Urinary bladder (tissue), 4 donors: ENCODE data around the gene IER5. TPM values are rescaled to one million over a fixed set of nuclear protein-coding genes. Genes with fewer than 3 reads are reported as not detected.

ENCODE experiments used
- DNase-seq: peaks from one replicate; pipeline ENCODE4 v3.0.0-alpha.2; 2015; ENCODE audit errors: extremely low spot score
- H3K27ac ChIP-seq: one replicate; pipeline ENCODE4 v1.5.1; 2013; ENCODE audit warnings: low read depth, mild to moderate bottlenecking, moderate library complexity
- H3K36me3 ChIP-seq: one replicate; pipeline ENCODE4 v1.6.1; 2013; ENCODE audit warnings: mild to moderate bottlenecking, moderate library complexity; ENCODE audit not compliant: insufficient read depth
- H3K4me1 ChIP-seq: one replicate; pipeline ENCODE4 v1.6.1; 2013; ENCODE audit warnings: mild to moderate bottlenecking, moderate library complexity; ENCODE audit not compliant: insufficient read depth
- H3K4me3 ChIP-seq: one replicate; pipeline ENCODE4 v1.5.1; 2013; ENCODE audit warnings: low read depth, low read length
- WGBS: extraction: QIAGEN DNeasy Blood & Tissue Kit; methylation state at CpG from one replicate; pipeline ENCODE4 v1.1.7; 2013; 5-methylcytosine and 5-hydroxymethylcytosine counted together
- polyA plus RNA-seq: library from polyadenylated mRNA; stranded (reverse); fragments of 200-250 nt; gene quantifications from one replicate; pipeline ENCODE4 v1.2.3, GENCODE V29; 2013
- total RNA-seq: library from RNA; depleted of rRNA; stranded (reverse); fragments of >200 nt; gene quantifications from one replicate; pipeline ENCODE4 v1.2.3, GENCODE V29; 2014
- donor health status: healthy with polysubstance abuse.
- donor health status: healthy.

The IER5 gene
- total and polyA plus RNA-seq, 2 donors, result 9.0 to 12.7 TPM

DNA sequence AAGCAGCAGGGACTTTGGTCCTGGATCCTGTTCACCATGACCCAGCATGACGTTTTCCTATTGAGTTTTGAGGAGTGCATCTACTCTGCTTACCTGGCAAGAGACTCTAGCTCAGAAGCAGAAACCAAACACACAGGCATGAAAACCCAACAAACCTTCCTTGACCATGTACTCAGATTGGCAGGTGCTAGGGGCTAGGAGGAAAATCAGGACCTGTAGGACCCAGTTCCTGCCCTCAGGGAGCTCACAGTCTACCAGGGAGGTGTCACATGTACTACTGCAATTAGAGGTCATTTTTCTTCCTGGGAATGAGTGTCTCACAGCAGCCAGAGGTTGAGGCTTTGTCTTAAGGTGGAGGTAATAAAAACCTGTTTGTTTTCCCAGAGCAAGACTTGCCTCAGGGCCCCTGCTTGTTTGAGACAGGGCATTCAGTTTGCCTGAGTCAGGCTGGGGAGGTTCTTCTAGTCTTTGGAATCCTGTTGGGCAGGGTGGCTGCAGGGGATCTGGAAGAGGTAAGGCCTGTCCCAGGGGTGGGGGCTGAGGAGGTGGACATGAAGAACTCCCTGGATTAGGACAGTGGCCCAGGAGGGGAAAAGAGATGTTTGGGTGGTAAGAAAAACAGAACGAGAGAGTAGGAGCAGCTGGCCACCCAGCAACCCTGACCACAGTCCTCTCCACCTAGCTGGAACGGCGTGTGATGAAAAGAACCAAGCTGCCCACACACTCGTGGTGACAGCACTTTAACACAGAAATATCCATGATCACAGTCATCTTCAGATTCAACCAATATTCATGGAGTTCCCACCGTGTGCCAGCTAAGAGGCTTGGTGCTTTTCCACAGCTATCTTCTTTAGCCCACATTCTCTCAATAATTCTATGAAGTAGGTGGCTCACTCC is 30.8 kb downstream of the IER5 start:
- Histone ChIP-seq H3K36me3 (no peaks in the 10 kb centered on the region), H3K4me1 (peaks cover 2% of the 10 kb centered on the region), H3K4me3 (no peak overlapping the region), H3K27ac (no peak overlapping the region)
- WGBS, result 82% methylated on average over 6 of the region's 6 CpGs
- no peak for DNase-seq

DNA sequence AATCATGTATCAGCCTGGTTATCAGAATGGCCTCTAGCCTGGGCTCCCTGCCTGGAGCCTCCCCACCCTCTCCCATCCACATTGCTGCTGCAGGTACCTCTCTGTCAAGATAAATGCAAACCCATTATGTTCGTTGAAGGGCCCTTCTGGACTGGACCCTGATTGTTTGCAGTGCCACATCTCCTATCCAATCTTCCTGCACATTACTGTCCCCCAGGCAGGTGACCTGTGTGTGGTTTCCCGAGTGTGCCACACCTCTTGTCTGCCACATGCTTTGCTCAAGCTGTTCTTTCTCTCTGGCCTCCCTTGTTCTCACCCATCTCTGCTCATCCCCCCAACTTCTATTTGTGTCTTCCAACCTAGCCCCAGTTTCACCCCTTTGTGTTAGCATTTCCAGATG is 32.4 kb downstream of the IER5 start:
- WGBS, result 71% methylated on average over 2 of the region's 2 CpGs
- H3K27ac ChIP-seq, result no peak overlapping the region

DNA sequence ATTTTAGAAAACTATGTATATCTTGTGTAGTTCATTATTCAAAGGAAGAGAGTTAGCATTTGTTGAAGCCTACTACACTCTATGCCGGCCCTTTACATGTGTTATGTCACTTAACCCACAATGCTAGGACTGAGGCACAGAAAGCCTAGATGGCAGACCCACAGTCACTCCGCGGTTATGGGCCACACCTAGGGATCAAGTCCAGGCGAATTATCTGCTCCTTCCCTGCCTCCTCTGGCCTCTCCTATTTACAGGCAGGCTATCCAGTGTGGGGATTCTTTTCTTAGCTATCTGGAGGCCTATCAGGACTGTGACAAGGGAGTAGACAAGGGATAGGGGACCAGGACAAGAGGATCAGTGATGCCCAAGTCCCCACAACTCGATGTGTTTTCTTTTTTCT is 33.0 kb downstream of the IER5 start:
- WGBS, result 84% methylated on average over 5 of the region's 5 CpGs
- no peak for DNase-seq
- no peaks in the 10 kb centered on the region for H3K36me3 ChIP-seq
- H3K4me1 ChIP-seq, result peaks cover 2% of the 10 kb centered on the region
- no peak overlapping the region for H3K4me3 ChIP-seq
- H3K27ac ChIP-seq, result no peak overlapping the region

More for the DNA sequence above, 32.4 kb downstream of the IER5 start:
- Histone ChIP-seq H3K36me3 (no peaks in the 10 kb centered on the region), H3K4me1 (peaks cover 2% of the 10 kb centered on the region), H3K4me3 (no peak overlapping the region)
- no peak for DNase-seq

DNA sequence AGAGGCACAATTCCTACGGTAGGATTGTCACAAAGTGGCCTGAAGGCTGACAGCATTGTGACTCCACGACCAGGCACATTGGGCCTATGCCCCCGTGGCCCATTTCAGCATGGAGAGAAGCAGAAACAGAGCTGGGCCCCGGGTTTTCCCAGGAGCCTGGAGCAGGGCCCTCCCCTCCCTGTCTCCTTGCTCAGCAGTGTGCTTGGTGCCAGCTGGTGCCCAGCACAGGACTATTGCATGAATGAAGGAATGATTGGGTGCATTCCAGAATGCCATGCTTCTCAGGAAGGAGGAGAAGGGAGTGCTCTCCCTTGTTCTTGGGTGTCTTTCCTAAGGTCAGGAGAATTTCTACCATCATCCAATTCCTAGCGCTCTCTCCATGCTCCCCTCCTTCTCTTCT is 33.7 kb downstream of the IER5 start:
- WGBS, result 91% methylated on average over 5 of the region's 5 CpGs
- Histone ChIP-seq H3K27ac (no peak overlapping the region), H3K4me1 (peaks cover 2% of the 10 kb centered on the region), H3K4me3 (no peak overlapping the region), H3K36me3 (no peaks in the 10 kb centered on the region)
- no peak for DNase-seq

- no peak overlapping the region for H3K27ac ChIP-seq
- WGBS, result 79% methylated on average over 3 of the region's 3 CpGs
- H3K4me3 ChIP-seq, result no peak overlapping the region
- H3K4me1 ChIP-seq, result peaks cover 2% of the 10 kb centered on the region
- no peak for DNase-seq
- H3K36me3 ChIP-seq, result no peaks in the 10 kb centered on the region
Observed at GRCh38 chr1:181123173-181123572, 34.7 kb downstream of the IER5 start.

GRCh38 chr1:181124291-181124751 is 35.8 kb downstream of the IER5 start:
- no peak overlapping the region for H3K4me3 ChIP-seq
- no peak for DNase-seq
- peaks cover 1% of the 10 kb centered on the region for H3K4me1 ChIP-seq
- WGBS, result 19% methylated on average over 2 of the region's 2 CpGs
- no peaks in the 10 kb centered on the region for H3K36me3 ChIP-seq
- no peak overlapping the region for H3K27ac ChIP-seq

- 96% methylated on average over 4 of the region's 4 CpGs for WGBS
- Histone ChIP-seq H3K27ac (no peak overlapping the region), H3K4me3 (no peak overlapping the region), H3K4me1 (no peaks in the 10 kb centered on the region), H3K36me3 (no peaks in the 10 kb centered on the region)
- DNase-seq, result no peak
Observed at GRCh38 chr1:181126289-181126688, 37.8 kb downstream of the IER5 start.

DNA sequence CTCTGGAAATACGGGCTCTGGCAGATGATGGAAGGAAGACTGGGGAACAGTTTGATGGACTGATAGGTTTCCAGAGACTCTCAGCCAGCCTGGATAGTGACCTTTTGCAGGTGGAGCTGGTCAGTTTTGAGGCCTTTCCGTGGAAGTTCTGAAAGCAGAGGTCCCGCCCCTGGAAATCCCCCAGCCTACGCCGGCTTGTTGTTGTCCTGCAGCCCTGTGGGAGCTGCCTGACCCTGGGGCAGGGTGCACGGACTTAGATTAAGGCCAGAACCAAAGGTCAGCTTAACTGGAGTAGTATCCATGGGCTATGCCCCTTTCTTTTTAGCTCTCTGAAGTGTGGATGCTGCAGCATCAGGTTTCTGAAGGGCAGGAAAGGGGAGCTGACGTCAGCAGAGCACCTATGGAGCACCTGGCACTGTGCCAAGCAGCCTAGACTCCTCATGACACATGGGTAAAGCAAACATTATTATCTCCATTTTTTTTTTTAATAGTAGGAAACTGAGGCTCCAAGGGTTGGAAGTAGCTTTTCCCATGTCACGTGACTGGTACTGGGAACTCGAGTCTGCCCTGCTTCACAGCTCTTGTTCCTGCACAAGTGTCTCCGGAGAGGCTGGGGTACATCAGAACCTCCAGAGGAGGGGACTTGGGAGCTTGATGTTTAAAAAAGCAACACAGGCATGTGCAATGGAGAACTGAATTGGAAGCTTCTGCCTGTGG is 38.5 kb downstream of the IER5 start:
- no peak for DNase-seq
- Histone ChIP-seq H3K27ac (no peak overlapping the region), H3K4me3 (no peak overlapping the region), H3K36me3 (no peaks in the 10 kb centered on the region), H3K4me1 (no peaks in the 10 kb centered on the region)
- WGBS, result 71% methylated on average over 10 of the region's 10 CpGs

DNA sequence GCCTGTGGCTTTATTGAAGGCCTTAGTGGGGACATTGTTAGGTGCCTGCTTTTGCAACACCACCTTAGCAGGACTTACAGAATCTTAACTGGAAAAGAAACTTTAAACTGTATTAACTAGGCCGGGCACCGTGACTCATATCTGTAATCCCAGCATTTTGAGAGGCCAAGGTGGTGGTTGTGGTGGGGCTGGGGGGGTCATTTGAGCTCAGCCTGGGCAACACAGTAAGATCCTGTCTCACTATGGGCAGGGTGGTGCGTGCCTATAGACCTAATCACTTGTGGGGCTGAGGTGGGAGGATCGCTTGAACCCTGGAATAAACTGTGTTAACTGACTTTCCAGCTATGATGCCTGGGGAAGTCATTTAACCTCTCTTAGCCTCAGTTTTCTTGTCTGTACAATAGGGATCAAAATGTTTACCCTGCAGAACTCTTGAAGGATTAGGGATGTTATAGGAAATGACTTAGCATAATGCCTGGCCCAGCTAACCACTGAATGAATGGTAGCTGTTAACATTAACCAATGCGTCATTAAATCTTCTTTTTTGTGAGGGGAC is 39.5 kb downstream of the IER5 start:
- no peaks in the 10 kb centered on the region for H3K36me3 ChIP-seq
- no peak overlapping the region for H3K27ac ChIP-seq
- H3K4me3 ChIP-seq, result no peak overlapping the region
- 78% methylated on average over 5 of the region's 5 CpGs for WGBS
- no peaks in the 10 kb centered on the region for H3K4me1 ChIP-seq
- DNase-seq, result no peak

GRCh38 chr1:181128592-181129497 is 40.3 kb downstream of the IER5 start:
- Histone ChIP-seq H3K4me3 (no peak overlapping the region), H3K27ac (no peak overlapping the region), H3K36me3 (no peaks in the 10 kb centered on the region), H3K4me1 (no peaks in the 10 kb centered on the region)
- WGBS, result 51% methylated on average over 19 of the region's 19 CpGs
- DNase-seq, result no peak

DNA sequence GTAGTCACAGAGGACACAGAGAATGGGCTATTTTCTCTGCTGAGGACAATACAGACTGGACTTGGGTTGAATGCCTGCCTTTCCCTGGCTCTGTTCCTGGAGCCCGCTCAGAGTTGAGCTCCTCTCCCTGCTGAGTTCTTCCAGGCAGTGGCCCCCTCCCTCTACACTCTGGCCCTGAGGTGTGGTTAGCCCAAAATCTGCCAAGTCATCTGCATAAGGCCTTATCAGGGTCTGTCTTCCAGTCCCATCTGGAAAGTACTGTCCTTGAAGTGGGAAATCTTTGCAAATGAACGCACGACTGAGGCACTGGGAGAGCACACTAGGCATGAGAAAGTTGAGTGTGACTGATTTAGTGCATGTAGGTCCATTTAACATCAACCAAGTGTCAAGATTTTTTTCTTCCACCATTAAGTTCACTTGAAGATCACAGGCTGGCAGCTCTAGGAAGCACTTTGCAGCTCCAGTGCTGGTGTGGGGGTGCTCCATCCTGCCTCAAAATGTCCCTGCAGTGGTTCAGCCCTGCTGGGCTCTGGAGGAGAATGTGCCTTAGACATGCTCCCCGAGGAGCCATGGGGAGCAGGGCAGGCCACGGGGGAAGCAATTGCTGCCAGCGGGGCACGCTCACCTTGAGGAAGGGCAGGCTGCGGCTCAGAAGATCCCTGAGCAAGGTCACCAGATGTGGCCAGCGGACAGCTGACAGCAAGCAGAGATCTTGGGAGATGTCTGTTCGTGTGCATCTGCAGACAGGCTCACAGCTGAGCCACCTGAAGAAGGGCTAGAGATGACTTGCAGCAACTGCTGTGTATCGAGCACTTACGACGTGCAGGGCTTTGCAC is 41.5 kb downstream of the IER5 start:
- Histone ChIP-seq H3K27ac (no peak overlapping the region), H3K4me1 (no peaks in the 10 kb centered on the region), H3K36me3 (no peaks in the 10 kb centered on the region), H3K4me3 (no peak overlapping the region)
- 90% methylated on average over 13 of the region's 13 CpGs for WGBS
- no peak for DNase-seq

DNA sequence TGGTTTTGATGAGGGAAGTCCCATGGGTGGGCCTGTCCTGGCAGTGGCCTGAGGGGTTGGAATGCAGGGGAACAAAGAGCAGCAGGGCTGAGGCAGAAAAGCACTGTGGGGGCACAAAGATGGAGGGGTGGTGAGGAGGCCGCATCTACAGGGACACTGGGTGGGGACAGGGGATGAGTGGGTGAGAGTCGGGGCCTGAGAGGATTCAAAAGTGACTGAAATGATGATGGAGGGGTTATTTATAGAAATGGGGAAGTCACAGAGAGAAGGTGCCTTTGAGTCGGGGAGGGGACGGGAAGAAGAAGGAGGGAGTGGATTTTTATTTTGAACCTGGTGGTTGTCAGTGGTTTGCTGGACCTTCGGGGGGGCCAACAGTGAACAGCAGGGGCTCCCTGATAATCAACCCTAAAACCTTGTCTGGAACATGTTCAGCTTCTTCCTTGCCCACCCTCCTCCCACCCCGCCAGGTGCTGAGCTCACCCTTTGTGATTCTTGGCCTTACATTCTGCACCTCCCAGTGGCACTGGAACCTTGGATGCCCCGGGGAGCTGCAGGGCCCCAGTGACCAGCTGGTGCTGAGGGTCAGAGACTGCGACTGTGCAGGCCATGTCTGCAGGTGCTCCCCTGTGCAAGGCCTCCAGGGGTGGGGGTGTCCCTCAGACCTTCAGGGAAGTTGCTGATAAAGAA is 42.9 kb downstream of the IER5 start:
- WGBS, result 84% methylated on average over 8 of the region's 8 CpGs
- Histone ChIP-seq H3K4me3 (no peak overlapping the region), H3K36me3 (no peaks in the 10 kb centered on the region), H3K27ac (no peak overlapping the region), H3K4me1 (peaks cover 2% of the 10 kb centered on the region)
- DNase-seq, result no peak
